ENCODE data around the gene SLC46A2. TPM values are rescaled to one million over a fixed set of nuclear protein-coding genes. Genes with fewer than 3 reads are reported as not detected.

SLC46A2 gene
- total and polyA plus RNA-seq, 2 of the 13 experiments (the other 11 are each of a cell fraction or from before 2014, with no cell fraction given): not detected

DNA sequence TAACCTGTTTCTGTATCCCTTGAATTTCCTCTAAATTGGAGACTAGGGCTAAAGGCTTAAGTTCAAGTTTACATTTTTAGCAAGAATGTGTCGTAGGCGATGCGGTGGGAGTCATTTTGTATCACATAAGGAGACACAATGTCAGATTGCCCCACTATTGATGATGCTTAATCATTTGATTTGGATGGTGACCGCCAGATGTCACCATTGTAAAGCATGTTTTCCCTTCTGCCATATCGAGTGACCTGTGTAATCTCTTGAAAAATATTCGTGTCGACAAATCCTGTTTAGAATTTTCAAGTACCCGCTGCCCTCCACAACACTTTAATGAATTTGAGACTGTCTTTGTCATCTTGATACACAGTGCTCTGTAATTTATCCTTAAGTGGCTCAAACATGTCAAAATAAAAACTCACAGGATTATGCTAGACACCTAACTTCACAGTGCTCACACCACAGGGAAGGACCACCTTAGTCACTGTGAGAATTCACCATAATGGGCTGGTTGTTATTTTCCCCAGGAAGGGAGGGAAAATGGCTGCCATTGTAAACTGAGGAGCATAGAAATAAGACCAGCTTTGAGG, 34.5 kb upstream of the SLC46A2 start:
- intact Hi-C loops (cut with micrococcal nuclease; ENCODE audit: unreplicated experiment) (loop anchor here (5.0 kb wide), 1 partner anchor 187 kb away; no protein-coding TSS in a partner anchor), in situ Hi-C loops (cut with HindIII; ENCODE audit: extremely low pct_ligation_motif_present, low pct_unique_long_range_greater_than_20kb) (no loop called here)
- no TSS peak for BruUV-seq (replicated peaks)
- ATAC-seq: peak; percentile 81
- Histone ChIP-seq H3K36me3 (replicated peaks in 1 of 2; ENCODE audit: control insufficient read depth in 1 of 2, insufficient read depth in 2 of 2, low read length in 2 of 2) (no peaks in the 10 kb centered on the region), H3K79me2 (ENCODE audit: insufficient read depth, low read length) (no peaks in the 10 kb centered on the region), H3K4me1 (ENCODE audit: insufficient read depth, low read length) (no peaks in the 10 kb centered on the region), H3K4me2 (ENCODE audit: low read depth, low read length) (peak overlapping the region; percentile 20; the same call in 1 of the 2 replicates), H4K20me1 (ENCODE audit: insufficient read depth, low read length) (no peaks in the 10 kb centered on the region), H3K4me3 (replicated peaks in 1 of 3; ENCODE audit: insufficient read depth in 1 of 3, low read depth in 2 of 3, low read length in 3 of 3) (no peak overlapping the region), H3K9me3 (ENCODE audit: low read length) (no peaks in the 10 kb centered on the region), H3K27ac (ENCODE audit: extremely low read length, insufficient read depth, low read length) (no peak overlapping the region), H3K27me3 (ENCODE audit: control insufficient read depth in 1 of 2, insufficient read depth in 2 of 2, low read length in 2 of 2) (peaks cover 1 to 4% of the 10 kb centered on the region in 2 experiments; a peak in 1 of 5 replicates), H2AFZ (ENCODE audit: low read length) (no peak overlapping the region), H3K9ac (ENCODE audit: insufficient read depth, low read depth, low read length) (no peak overlapping the region)
- peak; percentile 45 for DNase-seq (ENCODE audit: low spot score)
- 3% methylated on average over 8 of the region's 8 CpGs for WGBS (ENCODE audit: low lambda C conversion rate)
- POLR2A ChIA-PET: no interaction called here
- CTCF ChIA-PET (ENCODE audit: low intra/inter-chr PET ratio, low total read pairs): interaction anchor here (1.1 to 6.3 kb wide), 2 partner anchors 46 to 187 kb away, joined by 6 to 74 read pairs; no protein-coding TSS in a partner anchor
- FAIRE-seq: peak; percentile 72
- TF ChIP-seq RAD21 (CRISPR knock-in tag; IDR thresholded peaks at IDR 0.05) (peak; percentile 70), ZNF33B (CRISPR knock-in tag; IDR thresholded peaks at IDR 0.05) (no peak), ZNF557 (CRISPR knock-in tag; IDR thresholded peaks at IDR 0.05) (no peak), SMC3 (IDR thresholded peaks at IDR 0.05; ENCODE audit: low read length) (peak; percentile 80), BCLAF1 (IDR thresholded peaks at IDR 0.05) (no peak), ARID5B (CRISPR knock-in tag; IDR thresholded peaks at IDR 0.05) (no peak), ZNF280B (CRISPR knock-in tag; IDR thresholded peaks at IDR 0.05; ENCODE audit: borderline replicate concordance) (no peak), CTCF (CRISPR knock-in tag; IDR thresholded peaks at IDR 0.05) (peak; percentile 79), ZSCAN25 (CRISPR knock-in tag; IDR thresholded peaks at IDR 0.05) (no peak), NFYB (CRISPR knock-in tag; IDR thresholded peaks at IDR 0.05) (no peak), RBM39 (IDR thresholded peaks at IDR 0.05; ENCODE audit: low read depth, low read length, poor library complexity, severe bottlenecking) (no peak), GLMP (CRISPR knock-in tag; IDR thresholded peaks at IDR 0.05; ENCODE audit: borderline replicate concordance) (no peak)
